HEK293T (cell line): ENCODE results near the gene IGF1.

Experiments
- BHLHE40 ChIP-seq: fragments of 450-650 bp; IDR thresholded peaks from 2 replicates; pipeline ENCODE4 v1.6.1; 2016; ENCODE audit warnings: mild to moderate bottlenecking, moderate library complexity, borderline replicate concordance
- CTBP1 ChIP-seq: fragments of 450-650 bp; IDR thresholded peaks from 2 replicates; pipeline ENCODE4 v1.6.1; 2016; ENCODE audit warnings: borderline replicate concordance
- ELF4 ChIP-seq: fragments of 450-650 bp; IDR thresholded peaks from 2 replicates; pipeline ENCODE4 v1.6.1; 2017; ENCODE audit warnings: antibody characterized with exemption
- FOXM1 ChIP-seq: fragments of 450-650 bp; IDR thresholded peaks from 2 replicates; pipeline ENCODE4 v1.6.1; 2017; ENCODE audit warnings: mild to moderate bottlenecking, borderline replicate concordance
- HDGF ChIP-seq: fragments of 450-650 bp; IDR thresholded peaks from 2 replicates; pipeline ENCODE4 v1.6.1; 2017; ENCODE audit warnings: antibody characterized with exemption, borderline replicate concordance
- NFRKB ChIP-seq: fragments of 450-650 bp; IDR thresholded peaks from 2 replicates; pipeline ENCODE4 v1.6.1; 2016; ENCODE audit warnings: mild to moderate bottlenecking, moderate library complexity
- PKNOX1 ChIP-seq: fragments of 450-650 bp; IDR thresholded peaks from 2 replicates; pipeline ENCODE4 v1.6.1; 2016
- SP1 ChIP-seq: fragments of 450-650 bp; IDR thresholded peaks from 2 replicates; pipeline ENCODE4 v1.6.1; 2017
- SUZ12 ChIP-seq: fragments of 450-650 bp; IDR thresholded peaks from 2 replicates; pipeline ENCODE4 v1.6.1; 2016; ENCODE audit warnings: mild to moderate bottlenecking

- TF ChIP-seq BHLHE40 (no peak), CTBP1 (no peak), ELF4 (no peak), FOXM1 (no peak), HDGF (no peak), SUZ12 (no peak), PKNOX1 (no peak), NFRKB (no peak), SP1 (no peak)
These were observed 36.3 kb downstream of the IGF1 start for GRCh38 chr12:102444093-102444492.
